Endothelial cell of umbilical vein (primary cell): ENCODE results near the gene NSMCE1. TPM values are rescaled to one million over a fixed set of nuclear protein-coding genes. Genes with fewer than 3 reads are reported as not detected.

Experiments used
- BruUV-seq: library from RNA; stranded (reverse); fragments of 400-500 nt; replicated peaks from 2 replicates; lab custom pipeline; 2021; lab: Mats Ljungman, UMichigan
- CTCF ChIA-PET: fragments of 300-600, 350-600 bp; sonication (Branson Sonifier 250); formaldehyde crosslinking; loops from one replicate; lab custom pipeline; 2021; ENCODE audit warnings: antibody characterized with exemption, inconsistent platforms; lab: Charles Lee
- POLR2A ChIA-PET: fragments of 300-600, 350-600 bp; sonication (Branson Sonifier 250); formaldehyde crosslinking; loops from one replicate; lab custom pipeline; 2021; ENCODE audit warnings: antibody characterized with exemption, inconsistent platforms; lab: Charles Lee
- DNase-seq: peaks from one replicate; pipeline ENCODE4 v3.0.0-alpha.2; 2011; ENCODE audit warnings: low read depth, low spot score
- FAIRE-seq: peaks from 2 replicates; lab custom pipeline; 2011; peaks lifted over from hg19 to GRCh38; lab: Jason Lieb, UNC
- H2AFZ ChIP-seq: 2 replicates; pipeline ENCODE4 v1.6.0; 2012; ENCODE audit warnings: low read depth, low read length, control low read depth, inconsistent platforms
- H3K27ac ChIP-seq: 2 replicates; pipeline ENCODE4 v1.5.1; 2011; ENCODE audit warnings: low read depth, mild to moderate bottlenecking, control low read depth, low read length, moderate library complexity; ENCODE audit not compliant: insufficient read depth
- H3K27me3 ChIP-seq, 2 experiments: 2 replicates each; pipeline versions ENCODE4 v1.6.0 to v1.6.1; 2011; ENCODE audit warnings: low read length in 2 of 2, mixed read lengths in 1 of 2; ENCODE audit not compliant: control insufficient read depth in 2 of 2, insufficient read depth in 2 of 2
- H3K36me3 ChIP-seq, 2 experiments: 2 replicates in 1 of 2; 3 replicates in 1 of 2; pipeline ENCODE4 v1.5.1; 2011; ENCODE audit warnings: low read length in 2 of 2, mild to moderate bottlenecking in 1 of 2, moderate library complexity in 1 of 2; ENCODE audit not compliant: control insufficient read depth in 2 of 2, insufficient read depth in 2 of 2; ENCODE audit errors: extremely low read depth in 1 of 2
- H3K4me1 ChIP-seq: 3 replicates; pipeline ENCODE4 v1.5.1; 2011; ENCODE audit warnings: mild to moderate bottlenecking, low read length; ENCODE audit not compliant: control insufficient read depth, insufficient read depth; ENCODE audit errors: extremely low read depth
- H3K4me2 ChIP-seq: 2 replicates; pipeline ENCODE4 v1.6.1; 2011; ENCODE audit warnings: low read length, control low read depth, mixed read lengths; ENCODE audit not compliant: insufficient read depth
- H3K4me3 ChIP-seq, 3 experiments: fragments of 200-600 bp in 1 of 3; sonication (generic), shearing (Covaris generic) in 1 of 3; replicated peaks in 1 of 3; 2 replicates each; pipeline ENCODE4 v1.5.1; 2011 to 2016; ENCODE audit warnings: control low read depth in 3 of 3, low read length in 3 of 3, mild to moderate bottlenecking in 2 of 3, inconsistent platforms in 1 of 3, low read depth in 1 of 3, moderate library complexity in 1 of 3; ENCODE audit not compliant: insufficient read depth in 1 of 3
- H3K79me2 ChIP-seq: 2 replicates; pipeline ENCODE4 v1.6.0; 2012; ENCODE audit warnings: low read length, inconsistent platforms; ENCODE audit not compliant: control insufficient read depth, insufficient read depth
- H3K9ac ChIP-seq: replicated peaks from 2 replicates; pipeline ENCODE3; 2011; ENCODE audit warnings: low read length, control low read depth; ENCODE audit not compliant: insufficient read depth; ENCODE audit errors: extremely low read depth
- H3K9me1 ChIP-seq: replicated peaks from 3 replicates; pipeline ENCODE4 v1.6.0; 2011; ENCODE audit warnings: mild to moderate bottlenecking, low read length; ENCODE audit not compliant: control insufficient read depth, insufficient read depth; ENCODE audit errors: extremely low read depth
- H3K9me3 ChIP-seq: replicated peaks from 2 replicates; pipeline ENCODE4 v1.5.1; 2012; ENCODE audit warnings: low read length, inconsistent platforms; ENCODE audit not compliant: control insufficient read depth, insufficient read depth
- H4K20me1 ChIP-seq: replicated peaks from 2 replicates; pipeline ENCODE3; 2011; ENCODE audit warnings: mild to moderate bottlenecking, low read length; ENCODE audit not compliant: control insufficient read depth, insufficient read depth; ENCODE audit errors: extremely low read depth
- CTCF ChIP-seq, 2 donors: IDR thresholded peaks; 1 replicate in 1 of 2; 2 replicates in 1 of 2; pipeline ENCODE4 v1.5.1; 2011; ENCODE audit warnings: low read length in 2 of 2, mild to moderate bottlenecking in 2 of 2, moderate library complexity in 2 of 2, control low read depth in 1 of 2, inconsistent platforms in 1 of 2, low read depth in 1 of 2; ENCODE audit not compliant: insufficient read depth in 1 of 2; ENCODE audit errors: extremely low read depth in 1 of 2
- FOS ChIP-seq: IDR thresholded peaks from 2 replicates; pipeline ENCODE4 v1.6.1; 2011; ENCODE audit warnings: mild to moderate bottlenecking, low read length, moderate library complexity, borderline replicate concordance; ENCODE audit not compliant: insufficient read depth
- GATA2 ChIP-seq: IDR thresholded peaks from 2 replicates; pipeline ENCODE4 v1.7.0; 2011; ENCODE audit warnings: low read depth, mild to moderate bottlenecking, moderate library complexity, mixed read lengths, low read length; ENCODE audit not compliant: insufficient read length, insufficient read depth
- JUN ChIP-seq: IDR thresholded peaks from 2 replicates; pipeline ENCODE4 v1.6.1; 2011; ENCODE audit warnings: borderline replicate concordance, low read depth; ENCODE audit not compliant: insufficient read length, insufficient read depth
- MAX ChIP-seq: IDR thresholded peaks from 2 replicates; pipeline ENCODE4 v1.6.1; 2011; ENCODE audit not compliant: insufficient read depth, insufficient read length
- MYC ChIP-seq: IDR thresholded peaks from one replicate; pipeline ENCODE4 v1.6.1; 2011; ENCODE audit warnings: mild to moderate bottlenecking, low read depth, low read length
- POLR2A ChIP-seq: IDR thresholded peaks from 2 replicates; pipeline ENCODE4 v1.6.1; 2012; ENCODE audit warnings: low read depth, mild to moderate bottlenecking, control low read depth, low read length
- dilution Hi-C: fragments of 300-500 bp; cut with MboI; formaldehyde crosslinking; loops from one replicate; pipeline ENCODE4 v1.15.0; 2019; ENCODE audit warnings: low sequenced_read_pairs; ENCODE audit not compliant: extremely low pct_ligation_motif_present
- intact Hi-C: fragments of 100-400 bp; cut with micrococcal nuclease; formaldehyde crosslinking; loops from one replicate; pipeline ENCODE4 v1.10.0; 2022
- polyA plus RNA-seq, 4 experiments: library from polyadenylated mRNA; depleted of rRNA in 3 of 4; stranded (reverse) in 3 of 4; unstranded in 1 of 4; fragments of >200 nt; gene quantifications; 2 replicates each; pipeline versions ENCODE4 v1.2.1 to v1.2.3, GENCODE V29; 2011 to 2012; ENCODE audit warnings: missing spikeins in 1 of 4
- total RNA-seq: library from RNA; stranded (reverse); gene quantifications from 2 replicates; pipeline ENCODE4 v1.2.3, GENCODE V29; 2021

The NSMCE1 gene
- total and polyA plus RNA-seq, 2 donors (not counting 3 experiments of a cell fraction or from before 2014, with no cell fraction given): 23.8 to 42.0 TPM

- CTCF ChIA-PET: interaction anchor here (1.4 to 1.7 kb wide), 3 partner anchors 13 to 76 kb away, joined by 3 to 4 read pairs (median 4); no protein-coding TSS in a partner anchor
- no peak for FAIRE-seq
These were observed 42.2 kb upstream of the NSMCE1 start for GRCh38 chr16:27310576-27311447.

GRCh38 chr16:27308792-27309191 lies 40.2 kb upstream of the NSMCE1 start:
- CTCF ChIA-PET: no interaction called here
- DNase-seq: no peak
- Histone ChIP-seq H2AFZ (no peak overlapping the region), H4K20me1 (no peaks in the 10 kb centered on the region), H3K4me1 (peaks cover 23% of the 10 kb centered on the region), H3K79me2 (no peaks in the 10 kb centered on the region), H3K9me1 (no peaks in the 10 kb centered on the region), H3K9ac (no peak overlapping the region), H3K36me3 (no peaks in the 10 kb centered on the region), H3K4me3 (no peak overlapping the region), H3K27me3 (no peaks in the 10 kb centered on the region), H3K4me2 (no peak overlapping the region), H3K27ac (no peak overlapping the region), H3K9me3 (no peaks in the 10 kb centered on the region)
- TF ChIP-seq GATA2 (no peak), CTCF (IDR thresholded peaks at IDR 0.05; ENCODE audit: extremely low read depth in 1 of 2, insufficient read depth in 1 of 2, low read depth in 1 of 2, low read length in 2 of 2) (no peak), MYC (no peak), MAX (no peak), JUN (no peak), FOS (no peak)
- BruUV-seq: no TSS peak
- intact Hi-C loops: no loop called here
- POLR2A ChIA-PET: no interaction called here
- dilution Hi-C loops: no loop called here
- FAIRE-seq: no peak

More at GRCh38 chr16:27310576-27311447, 42.2 kb upstream of the NSMCE1 start:
- Histone ChIP-seq H4K20me1 (no peaks in the 10 kb centered on the region), H3K79me2 (peaks cover 12% of the 10 kb centered on the region), H3K9me1 (no peaks in the 10 kb centered on the region), H3K9ac (no peak overlapping the region), H3K4me3 (no peak overlapping the region), H3K36me3 (no peaks in the 10 kb centered on the region), H3K4me1 (peaks cover 20% of the 10 kb centered on the region), H2AFZ (no peak overlapping the region), H3K9me3 (no peaks in the 10 kb centered on the region), H3K4me2 (no peak overlapping the region), H3K27me3 (no peaks in the 10 kb centered on the region), H3K27ac (no peak overlapping the region)
- DNase-seq: no peak
- dilution Hi-C loops: no loop called here
- TF ChIP-seq JUN (no peak), POLR2A (no peak)
- POLR2A ChIA-PET: no interaction called here
- intact Hi-C loops: no loop called here
- BruUV-seq: no TSS peak
